GM18498 (cell line): ENCODE results near the gene DNASE2B.
"Not testable (repeated sequence)": the region's sequence is repeated elsewhere in the genome, so short reads cannot be mapped to it uniquely, and the experiment has no call there.

Experiments
- ATAC-seq: cut with Tn5 transposase; IDR thresholded peaks from one replicate; pipeline ENCODE4 v1.9.1; 2021; ENCODE audit warnings: mild to moderate bottlenecking, moderate library complexity; ENCODE audit not compliant: unreplicated experiment

DNASE2B gene

DNA sequence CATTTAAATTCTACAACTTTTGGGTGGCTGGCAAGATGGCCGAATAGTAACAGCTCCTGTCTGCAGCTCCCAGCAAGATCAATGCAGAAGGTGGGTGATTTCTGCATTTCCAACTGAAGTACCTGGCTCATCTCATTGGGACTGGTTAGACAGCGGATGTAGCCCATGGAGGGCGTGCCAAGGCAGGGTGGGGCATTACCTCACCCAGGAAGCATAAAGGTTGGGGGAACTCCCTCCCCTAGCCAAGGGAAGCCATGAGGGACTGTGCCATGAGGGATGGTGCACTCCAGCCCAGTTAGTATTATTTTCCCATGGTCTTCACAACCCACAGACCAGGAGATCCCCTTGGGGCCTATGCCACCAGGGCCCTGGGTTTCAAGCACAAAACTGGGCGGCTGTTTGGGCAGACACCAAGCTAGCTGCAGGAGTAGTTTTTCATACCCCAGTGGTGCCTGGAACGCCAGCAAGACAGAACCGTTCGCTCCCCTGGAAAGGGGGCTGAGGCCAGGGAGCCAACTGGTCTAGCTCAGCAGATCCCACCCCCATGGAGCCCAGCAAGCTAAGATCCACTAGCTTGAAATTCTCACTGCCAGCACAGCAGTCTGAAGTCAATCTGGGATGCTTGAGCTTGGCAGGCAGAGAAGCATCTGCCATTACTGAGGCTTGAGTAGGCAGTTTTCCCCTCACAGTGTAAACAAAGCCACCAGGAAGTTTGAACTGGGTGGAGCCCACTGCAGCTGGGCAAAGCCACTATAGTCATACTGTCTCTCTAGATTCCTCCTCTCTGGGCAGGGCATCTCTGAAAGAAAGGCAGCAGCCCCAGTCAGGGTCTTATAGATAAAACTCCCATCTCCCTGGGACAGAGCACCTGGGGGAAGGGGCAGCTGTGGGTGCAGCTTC lies 44.7 kb downstream of the DNASE2B start:
- peak; percentile 12 for ATAC-seq

DNA sequence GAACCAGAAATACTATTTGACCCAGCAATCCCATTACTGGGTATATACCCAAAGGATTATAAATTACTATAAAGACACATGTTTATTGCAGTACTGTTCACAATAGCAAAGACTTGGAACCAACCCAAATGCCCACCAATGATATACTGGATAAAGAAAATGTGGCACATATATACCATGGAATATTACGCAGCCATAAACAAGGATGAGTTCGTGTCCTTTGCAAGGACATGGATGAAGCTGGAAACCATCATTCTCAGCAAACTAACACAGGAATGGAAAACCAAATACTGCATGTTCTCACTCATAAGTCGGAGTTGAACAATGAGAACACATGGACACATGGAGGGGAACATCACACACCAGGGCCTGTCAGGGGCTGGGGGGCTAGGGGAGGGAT lies 50.4 kb downstream of the DNASE2B start:
- not testable (repeated sequence) for ATAC-seq

DNA sequence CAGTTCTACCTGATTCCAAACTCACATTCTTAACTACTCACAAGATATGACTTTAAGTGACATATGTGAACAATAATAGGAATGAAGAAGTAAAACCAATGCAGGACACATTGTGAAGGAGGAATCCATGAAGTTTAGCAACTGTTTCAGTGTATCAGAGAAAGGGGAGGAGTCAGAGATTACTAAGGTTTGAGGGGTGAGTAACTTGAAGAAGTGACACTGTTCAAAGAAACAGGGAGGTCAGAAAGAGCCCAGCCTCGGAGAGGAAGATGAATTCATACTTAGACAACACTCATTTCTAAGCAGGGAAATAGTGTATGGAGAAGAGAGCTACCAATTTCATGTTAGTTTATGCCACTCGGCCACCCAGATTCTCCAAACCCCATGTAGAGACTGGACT lies 52.6 kb downstream of the DNASE2B start:
- no peak for ATAC-seq

DNA sequence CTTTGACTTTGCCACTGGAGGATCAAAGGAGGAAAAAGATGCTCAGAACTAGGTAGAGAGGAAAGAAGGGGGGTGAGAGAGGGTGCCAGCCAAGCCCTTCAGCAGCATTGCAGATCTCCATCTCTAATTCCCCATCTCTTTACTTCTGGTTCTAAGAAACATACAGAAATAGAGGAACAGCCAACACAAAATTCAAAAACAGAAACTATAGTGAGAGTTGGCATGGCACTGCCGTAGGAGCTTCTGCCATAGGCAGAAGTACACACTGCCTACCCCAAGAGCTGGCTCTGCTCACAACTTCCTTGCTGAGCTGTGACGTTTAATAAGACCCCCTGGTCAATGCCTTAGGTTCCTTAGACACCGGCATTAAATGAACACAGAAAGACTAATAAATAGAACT lies 54.2 kb downstream of the DNASE2B start:
- no peak for ATAC-seq

DNA sequence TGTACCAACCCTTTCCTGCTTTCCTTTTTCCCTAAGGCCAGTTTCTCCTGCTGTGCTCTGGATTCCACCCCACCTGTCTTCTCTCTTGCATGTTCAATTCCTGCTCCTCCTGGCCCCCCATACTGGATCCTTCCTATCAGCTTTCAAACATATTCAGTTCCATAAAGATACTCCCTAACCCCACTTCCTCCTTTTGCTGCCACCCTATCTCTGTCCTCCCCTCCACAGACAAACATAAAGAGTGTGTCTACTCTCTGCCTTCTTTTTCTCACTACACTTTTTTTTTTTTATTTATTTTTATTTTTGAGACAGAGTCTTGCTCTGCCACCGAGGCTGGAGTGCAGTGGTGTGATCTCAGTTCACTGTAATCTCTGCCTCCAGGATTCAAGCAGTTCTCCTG lies 63.8 kb downstream of the DNASE2B start:
- ATAC-seq = no peak
